Lower leg skin (tissue), 3 donors: ENCODE results near the gene RAB13.

ENCODE experiments used
- POLR2A ChIP-seq, 2 donors: fragments of 450-650 bp; IDR thresholded peaks; one replicate each; pipeline ENCODE4 v1.6.1; 2016 to 2017; ENCODE audit warnings: antibody characterized with exemption in 2 of 2, mild to moderate bottlenecking in 1 of 2, moderate library complexity in 1 of 2
- TF ChIP-seq, protein P1 (sequence below), 3 donors: fragments of 450-650 bp; IDR thresholded peaks; one replicate each; pipeline ENCODE4 v1.5.1; 2016; ENCODE audit warnings: antibody characterized with exemption in 3 of 3, mild to moderate bottlenecking in 3 of 3, moderate library complexity in 2 of 3

DNA sequence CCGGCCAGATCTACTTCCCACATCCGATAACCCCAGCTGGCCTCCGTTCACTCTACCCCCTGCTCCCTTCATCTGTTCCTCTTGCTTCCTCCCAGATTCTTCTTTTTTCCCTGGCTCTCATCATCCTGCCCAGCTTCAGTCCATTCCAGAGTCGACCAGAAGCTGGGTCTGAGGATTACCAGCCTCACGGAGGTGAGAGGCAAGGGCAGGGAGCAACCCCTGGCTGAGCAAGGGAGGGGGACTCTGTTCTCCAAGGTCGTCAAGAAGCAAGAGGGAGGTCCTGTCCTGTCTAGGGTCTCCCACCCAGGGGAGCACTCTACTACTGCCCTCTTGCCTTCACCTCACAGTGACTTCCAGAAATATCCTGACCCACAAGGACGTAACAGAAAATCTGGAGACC lies 12.6 kb downstream of the RAB13 start:
- TF ChIP-seq, protein P1, sequence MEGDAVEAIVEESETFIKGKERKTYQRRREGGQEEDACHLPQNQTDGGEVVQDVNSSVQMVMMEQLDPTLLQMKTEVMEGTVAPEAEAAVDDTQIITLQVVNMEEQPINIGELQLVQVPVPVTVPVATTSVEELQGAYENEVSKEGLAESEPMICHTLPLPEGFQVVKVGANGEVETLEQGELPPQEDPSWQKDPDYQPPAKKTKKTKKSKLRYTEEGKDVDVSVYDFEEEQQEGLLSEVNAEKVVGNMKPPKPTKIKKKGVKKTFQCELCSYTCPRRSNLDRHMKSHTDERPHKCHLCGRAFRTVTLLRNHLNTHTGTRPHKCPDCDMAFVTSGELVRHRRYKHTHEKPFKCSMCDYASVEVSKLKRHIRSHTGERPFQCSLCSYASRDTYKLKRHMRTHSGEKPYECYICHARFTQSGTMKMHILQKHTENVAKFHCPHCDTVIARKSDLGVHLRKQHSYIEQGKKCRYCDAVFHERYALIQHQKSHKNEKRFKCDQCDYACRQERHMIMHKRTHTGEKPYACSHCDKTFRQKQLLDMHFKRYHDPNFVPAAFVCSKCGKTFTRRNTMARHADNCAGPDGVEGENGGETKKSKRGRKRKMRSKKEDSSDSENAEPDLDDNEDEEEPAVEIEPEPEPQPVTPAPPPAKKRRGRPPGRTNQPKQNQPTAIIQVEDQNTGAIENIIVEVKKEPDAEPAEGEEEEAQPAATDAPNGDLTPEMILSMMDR (IDR thresholded peaks at IDR 0.05) = no peak
- no peak for TF ChIP-seq POLR2A (IDR thresholded peaks at IDR 0.05)
